Neural crest cell (in vitro differentiated cells): ENCODE results near the gene TSPAN18. TPM values are rescaled to one million over a fixed set of nuclear protein-coding genes. Genes with fewer than 3 reads are reported as not detected.

Experiments
- DNase-seq: peaks from one replicate; pipeline ENCODE4 v3.0.0; 2021; ENCODE audit warnings: low read depth, mixed read lengths, low spot score
- H3K27ac Mint-ChIP-seq: one replicate; pipeline ENCODE4 v1.8.0; 2021; ENCODE audit warnings: mild to moderate bottlenecking, mixed read lengths; ENCODE audit not compliant: unreplicated experiment
- H3K27me3 Mint-ChIP-seq: 2 replicates; pipeline ENCODE4 v1.8.0; 2021; ENCODE audit warnings: low read depth, mild to moderate bottlenecking, mixed read lengths
- H3K36me3 Mint-ChIP-seq: 2 replicates; pipeline ENCODE4 v1.8.0; 2021; ENCODE audit warnings: low read depth, mild to moderate bottlenecking, mixed read lengths
- H3K4me1 Mint-ChIP-seq: 2 replicates; pipeline ENCODE4 v1.8.0; 2021; ENCODE audit warnings: mixed read lengths
- H3K4me3 Mint-ChIP-seq: one replicate; pipeline ENCODE4 v1.8.0; 2021; ENCODE audit warnings: mild to moderate bottlenecking, mixed read lengths
- H3K9me3 Mint-ChIP-seq: 2 replicates; pipeline ENCODE4 v1.8.0; 2021; ENCODE audit warnings: mixed read lengths
- total RNA-seq: library from RNA; stranded (reverse); gene quantifications from 2 replicates; pipeline ENCODE4 v1.2.1, GENCODE V29; 2021
- TF ChIP-seq, protein P1 (sequence below): fragments of 200-600 bp; sonication (generic); conservative IDR thresholded peaks from 2 replicates; pipeline ENCODE4 v1.5.0; 2021; ENCODE audit warnings: antibody characterized with exemption, mild to moderate bottlenecking

TSPAN18 gene
- total RNA-seq, 1 donor from 2014 or later, result 125 TPM

DNA sequence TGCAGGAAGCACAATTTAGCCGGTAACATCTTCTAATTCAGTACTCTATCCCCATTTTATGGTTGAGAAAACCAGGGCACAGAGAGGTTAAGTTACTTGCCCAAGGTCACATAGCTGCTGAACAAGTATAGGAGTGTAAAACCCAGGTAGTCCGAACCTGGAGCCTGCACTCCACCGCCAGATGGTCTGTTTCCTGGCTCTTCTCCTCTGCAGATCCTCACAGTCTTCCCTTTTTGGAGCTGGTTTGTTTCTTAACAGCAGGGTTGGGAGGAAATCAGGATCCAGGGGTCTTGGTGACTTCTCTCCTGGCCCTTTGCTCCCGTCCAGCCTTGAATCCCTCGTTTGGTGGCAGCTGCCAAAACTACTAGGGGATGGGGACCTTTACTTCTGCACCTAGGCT, 12.0 kb downstream of the TSPAN18 start:
- TF ChIP-seq, protein P1, sequence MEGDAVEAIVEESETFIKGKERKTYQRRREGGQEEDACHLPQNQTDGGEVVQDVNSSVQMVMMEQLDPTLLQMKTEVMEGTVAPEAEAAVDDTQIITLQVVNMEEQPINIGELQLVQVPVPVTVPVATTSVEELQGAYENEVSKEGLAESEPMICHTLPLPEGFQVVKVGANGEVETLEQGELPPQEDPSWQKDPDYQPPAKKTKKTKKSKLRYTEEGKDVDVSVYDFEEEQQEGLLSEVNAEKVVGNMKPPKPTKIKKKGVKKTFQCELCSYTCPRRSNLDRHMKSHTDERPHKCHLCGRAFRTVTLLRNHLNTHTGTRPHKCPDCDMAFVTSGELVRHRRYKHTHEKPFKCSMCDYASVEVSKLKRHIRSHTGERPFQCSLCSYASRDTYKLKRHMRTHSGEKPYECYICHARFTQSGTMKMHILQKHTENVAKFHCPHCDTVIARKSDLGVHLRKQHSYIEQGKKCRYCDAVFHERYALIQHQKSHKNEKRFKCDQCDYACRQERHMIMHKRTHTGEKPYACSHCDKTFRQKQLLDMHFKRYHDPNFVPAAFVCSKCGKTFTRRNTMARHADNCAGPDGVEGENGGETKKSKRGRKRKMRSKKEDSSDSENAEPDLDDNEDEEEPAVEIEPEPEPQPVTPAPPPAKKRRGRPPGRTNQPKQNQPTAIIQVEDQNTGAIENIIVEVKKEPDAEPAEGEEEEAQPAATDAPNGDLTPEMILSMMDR, result no peak
- no peak for DNase-seq
- no peaks in the 10 kb centered on the region for H3K9me3 Mint-ChIP-seq
- H3K4me1 Mint-ChIP-seq, result peaks cover 83% of the 10 kb centered on the region
- H3K36me3 Mint-ChIP-seq, result peaks cover 7% of the 10 kb centered on the region
- H3K4me3 Mint-ChIP-seq, result no peak overlapping the region
- no peaks in the 10 kb centered on the region for H3K27me3 Mint-ChIP-seq
- no peak overlapping the region for H3K27ac Mint-ChIP-seq

DNA sequence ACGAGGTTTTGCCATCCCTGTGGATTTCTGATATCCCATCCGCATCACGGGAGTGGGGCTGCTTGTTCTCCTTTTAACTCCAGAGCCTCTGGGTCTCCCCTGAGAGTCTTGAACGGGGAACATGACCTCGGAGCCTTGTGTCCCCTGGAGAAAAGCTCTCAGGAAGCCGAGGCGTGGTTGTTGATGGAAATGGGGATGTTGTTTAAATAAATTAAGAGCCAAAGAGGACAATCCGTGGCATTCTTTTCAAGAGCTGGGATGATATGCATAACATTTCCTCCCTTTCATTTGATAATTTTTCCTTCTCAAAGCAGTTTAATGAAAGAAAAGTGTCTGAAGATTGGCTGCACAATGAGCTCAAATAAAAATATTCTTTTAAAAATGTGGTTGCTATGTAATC, 14.2 kb downstream of the TSPAN18 start:
- no peaks in the 10 kb centered on the region for H3K9me3 Mint-ChIP-seq
- TF ChIP-seq, protein P1, result no peak
- DNase-seq, result no peak
- H3K4me3 Mint-ChIP-seq, result no peak overlapping the region
- H3K27ac Mint-ChIP-seq, result no peak overlapping the region
- H3K36me3 Mint-ChIP-seq, result peaks cover 7% of the 10 kb centered on the region
- H3K4me1 Mint-ChIP-seq, result peaks cover 88% of the 10 kb centered on the region
- no peaks in the 10 kb centered on the region for H3K27me3 Mint-ChIP-seq

DNA sequence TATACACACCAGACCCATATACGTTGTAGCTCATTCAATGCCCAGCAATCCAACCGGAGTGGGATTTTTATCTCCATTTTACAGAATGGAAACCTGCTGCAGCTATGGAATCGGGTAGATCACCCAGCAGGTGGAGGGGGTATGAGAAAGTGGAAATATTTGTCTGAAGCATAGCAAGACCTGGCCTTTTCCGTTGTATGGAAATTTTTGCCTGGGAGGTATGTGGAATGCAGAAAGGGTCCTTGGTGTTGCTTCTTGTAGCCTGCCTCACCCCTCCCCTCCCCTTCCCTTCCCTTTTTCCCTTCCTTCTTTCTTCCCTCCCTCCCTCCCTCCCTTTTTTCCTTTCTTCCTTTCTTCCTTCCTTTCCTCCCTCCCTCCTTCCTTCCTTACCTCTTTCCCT, 15.2 kb downstream of the TSPAN18 start:
- H3K9me3 Mint-ChIP-seq, result no peaks in the 10 kb centered on the region
- peaks cover 78% of the 10 kb centered on the region for H3K4me1 Mint-ChIP-seq
- H3K36me3 Mint-ChIP-seq, result peaks cover 7% of the 10 kb centered on the region
- no peak overlapping the region for H3K4me3 Mint-ChIP-seq
- H3K27me3 Mint-ChIP-seq, result no peaks in the 10 kb centered on the region
- no peak overlapping the region for H3K27ac Mint-ChIP-seq
- TF ChIP-seq, protein P1, result no peak
- no peak for DNase-seq

DNA sequence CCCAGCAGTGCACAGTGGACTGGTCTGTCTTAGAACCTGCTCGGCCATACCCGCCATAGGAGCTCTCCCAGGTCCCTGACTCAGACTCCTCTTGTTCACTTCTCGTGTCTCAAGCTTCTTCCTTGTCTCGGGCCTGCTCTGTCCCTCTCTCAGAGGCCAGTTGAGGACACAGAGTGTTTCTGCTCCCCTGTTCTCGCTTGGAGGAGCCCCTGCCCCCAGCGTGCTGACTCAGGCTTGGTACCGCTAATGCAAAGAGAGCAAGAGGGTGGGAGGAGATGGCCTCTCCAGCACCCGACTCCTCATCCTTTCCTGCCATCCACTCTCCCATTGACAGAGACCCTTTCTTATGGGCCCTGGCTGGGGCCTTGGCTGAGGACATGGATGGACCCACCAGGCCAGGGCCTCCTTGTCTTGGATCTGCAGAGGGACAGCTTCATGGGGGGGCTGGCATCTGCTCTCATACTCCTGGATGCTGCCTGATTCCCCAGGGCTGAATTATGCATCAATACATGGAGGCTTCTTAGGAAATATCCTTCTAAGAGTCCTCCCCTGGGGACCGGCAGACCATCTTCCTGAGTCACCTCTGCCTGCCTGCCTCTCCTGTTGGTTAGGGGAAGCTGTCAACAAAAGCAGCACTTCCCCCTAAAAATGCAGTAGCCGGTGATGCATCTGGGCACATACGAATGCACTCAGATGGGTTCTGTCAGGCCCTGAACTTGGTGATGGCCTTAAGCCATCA, 15.9 kb downstream of the TSPAN18 start:
- H3K4me1 Mint-ChIP-seq, result peaks cover 71% of the 10 kb centered on the region
- H3K4me3 Mint-ChIP-seq, result no peak overlapping the region

DNA sequence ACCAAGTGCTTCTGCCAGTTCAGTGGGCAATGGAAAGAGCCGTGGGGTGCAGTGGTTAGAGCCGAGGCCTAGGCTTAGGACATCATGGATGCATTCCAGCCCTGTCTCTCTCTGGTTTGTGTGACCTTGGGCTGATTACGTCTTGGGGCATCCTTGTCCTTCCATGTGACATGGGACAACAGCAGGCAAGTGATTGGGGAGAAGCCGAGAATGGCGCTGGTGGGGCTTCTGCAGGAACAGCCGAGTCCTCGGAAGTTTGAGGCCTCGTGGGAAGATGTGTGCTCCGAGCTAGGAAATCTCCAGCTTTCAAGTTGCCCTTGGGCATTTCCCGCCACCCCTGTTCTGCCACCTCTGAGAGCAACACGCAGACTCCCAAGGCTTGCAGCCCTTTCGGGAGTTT, 16.6 kb downstream of the TSPAN18 start:
- H3K36me3 Mint-ChIP-seq, result peaks cover 3% of the 10 kb centered on the region
- no peak overlapping the region for H3K27ac Mint-ChIP-seq
- no peak for DNase-seq
- no peak overlapping the region for H3K4me3 Mint-ChIP-seq
- peaks cover 65% of the 10 kb centered on the region for H3K4me1 Mint-ChIP-seq
- no peaks in the 10 kb centered on the region for H3K9me3 Mint-ChIP-seq
- no peaks in the 10 kb centered on the region for H3K27me3 Mint-ChIP-seq
- TF ChIP-seq, protein P1, result no peak

More for the DNA sequence above, 15.9 kb downstream of the TSPAN18 start:
- H3K36me3 Mint-ChIP-seq, result peaks cover 4% of the 10 kb centered on the region
- H3K9me3 Mint-ChIP-seq, result no peaks in the 10 kb centered on the region
- TF ChIP-seq, protein P1, result no peak
- no peaks in the 10 kb centered on the region for H3K27me3 Mint-ChIP-seq
- DNase-seq, result no peak
- peak overlapping the region; percentile 57 for H3K27ac Mint-ChIP-seq
